BE2C (cell line): ENCODE data around the gene MSRB3.

Source experiments
- DNase-seq: peaks from one replicate; pipeline ENCODE4 v3.0.0-alpha.2; 2020
- H3K27me3 ChIP-seq: fragments of 250-450 bp; sonication (Bioruptor Pico); 2 replicates; pipeline ENCODE4 v1.5.1; 2020; ENCODE audit warnings: mild to moderate bottlenecking
- H3K36me3 ChIP-seq: fragments of 250-450 bp; sonication (Bioruptor Pico); 2 replicates; pipeline ENCODE4 v1.5.1; 2020; ENCODE audit warnings: mild to moderate bottlenecking
- H3K4me1 ChIP-seq: fragments of 250-450 bp; sonication (Bioruptor Pico); 2 replicates; pipeline ENCODE4 v1.5.1; 2020
- H3K4me3 ChIP-seq: 2 replicates; pipeline ENCODE4 v1.5.1; 2011; ENCODE audit warnings: low read depth, low read length
- H3K9me3 ChIP-seq: fragments of 250-450 bp; sonication (Bioruptor Pico); 2 replicates; pipeline ENCODE4 v1.5.1; 2020
- CTCF ChIP-seq: IDR thresholded peaks from 2 replicates; pipeline ENCODE4 v1.5.1; 2012; ENCODE audit warnings: mild to moderate bottlenecking, low read depth, low read length

The MSRB3 gene

DNA sequence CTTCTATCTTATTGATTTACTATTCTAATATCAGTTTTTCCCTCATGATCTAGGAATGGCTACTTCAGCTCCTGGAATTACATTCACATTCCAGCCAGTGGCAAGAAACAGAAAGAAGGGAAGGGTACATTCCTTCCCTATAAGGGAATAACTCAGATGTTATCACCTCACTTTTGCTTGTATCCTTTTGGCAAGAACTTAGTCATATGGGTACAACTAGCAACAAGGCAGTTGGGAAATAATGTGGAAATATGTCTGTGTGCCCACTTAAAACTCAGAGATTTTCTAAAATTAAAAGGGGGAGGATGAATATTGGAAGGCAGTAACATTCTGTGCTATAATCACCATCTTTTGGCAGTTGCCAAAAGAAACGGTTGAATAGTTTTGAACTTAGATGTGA, 85.6 kb downstream of the MSRB3 start:
- Histone ChIP-seq H3K27me3 (no peaks in the 10 kb centered on the region), H3K4me3 (no peak overlapping the region), H3K36me3 (no peaks in the 10 kb centered on the region), H3K9me3 (no peaks in the 10 kb centered on the region), H3K4me1 (no peaks in the 10 kb centered on the region)
- TF ChIP-seq CTCF = no peak
- DNase-seq = no peak

- H3K4me1 ChIP-seq = no peaks in the 10 kb centered on the region
- no peak for DNase-seq
- no peaks in the 10 kb centered on the region for H3K27me3 ChIP-seq
- TF ChIP-seq CTCF = no peak
- no peaks in the 10 kb centered on the region for H3K36me3 ChIP-seq
- no peaks in the 10 kb centered on the region for H3K9me3 ChIP-seq
- H3K4me3 ChIP-seq = no peak overlapping the region
Observed at GRCh38 chr12:65367396-65367795, 88.9 kb downstream of the MSRB3 start.

- Histone ChIP-seq H3K36me3 (no peaks in the 10 kb centered on the region), H3K27me3 (no peaks in the 10 kb centered on the region), H3K4me1 (no peaks in the 10 kb centered on the region), H3K4me3 (no peak overlapping the region), H3K9me3 (no peaks in the 10 kb centered on the region)
- no peak for DNase-seq
- TF ChIP-seq CTCF = no peak
Observed at GRCh38 chr12:65368055-65368454, 89.6 kb downstream of the MSRB3 start.

GRCh38 chr12:65372574-65372973, 94.1 kb downstream of the MSRB3 start:
- no peaks in the 10 kb centered on the region for H3K9me3 ChIP-seq
- no peak for DNase-seq
- H3K4me3 ChIP-seq = no peak overlapping the region
- no peak for TF ChIP-seq CTCF
- no peaks in the 10 kb centered on the region for H3K36me3 ChIP-seq
- H3K27me3 ChIP-seq = no peaks in the 10 kb centered on the region
- H3K4me1 ChIP-seq = no peaks in the 10 kb centered on the region

- no peaks in the 10 kb centered on the region for H3K27me3 ChIP-seq
- TF ChIP-seq CTCF = no peak
- no peaks in the 10 kb centered on the region for H3K9me3 ChIP-seq
- DNase-seq = no peak
- H3K4me3 ChIP-seq = no peak overlapping the region
- H3K4me1 ChIP-seq = no peaks in the 10 kb centered on the region
- no peaks in the 10 kb centered on the region for H3K36me3 ChIP-seq
Observed at GRCh38 chr12:65384240-65384639, 105.8 kb downstream of the MSRB3 start.

DNA sequence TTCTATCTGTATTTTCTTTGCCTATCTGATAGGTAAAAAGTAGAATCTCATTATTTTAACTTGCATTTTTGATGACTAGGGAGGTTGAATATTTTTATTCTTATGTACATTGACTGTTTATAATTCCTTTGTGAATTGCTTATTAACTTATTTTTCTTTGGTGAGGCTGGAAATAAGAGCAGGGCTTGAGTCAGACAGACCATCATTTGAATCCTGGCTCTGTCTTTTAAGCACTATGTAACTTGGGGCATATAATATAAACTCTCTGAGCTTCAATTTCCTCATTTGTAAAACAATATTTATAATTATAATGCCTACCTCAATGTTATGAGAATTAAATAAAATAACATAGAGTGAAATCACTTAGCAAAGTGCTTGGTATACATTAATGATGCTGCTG, 108.9 kb downstream of the MSRB3 start:
- Histone ChIP-seq H3K4me3 (no peak overlapping the region), H3K4me1 (no peaks in the 10 kb centered on the region), H3K27me3 (no peaks in the 10 kb centered on the region), H3K36me3 (no peaks in the 10 kb centered on the region), H3K9me3 (no peaks in the 10 kb centered on the region)
- DNase-seq = no peak
- TF ChIP-seq CTCF = no peak
